ENCODE results near the gene CCDC90B. TPM values are rescaled to one million over a fixed set of nuclear protein-coding genes. Genes with fewer than 3 reads are reported as not detected.

Gene CCDC90B
- total RNA-seq, 1 donor from 2014 or later, result 58.5 TPM

Small RNA genes lying within 50 kb of the gene (small RNA-seq; reads per million reads assigned to genes)
- not detected for gene AP000873.5

Other genes with a start within 250 kb of the CCDC90B start
- gene RAB30, start 214.5 kb downstream of the CCDC90B start, total RNA-seq, result 16.2 TPM
- 30.3 TPM for gene PCF11, start 129.2 kb downstream of the CCDC90B start, total RNA-seq
- 4.2 TPM for gene ANKRD42, start 92.7 kb downstream of the CCDC90B start, total RNA-seq